GM10847 (cell line): Measurements from ENCODE around the gene BRD1.

Source experiments
- POLR2A ChIP-seq: IDR thresholded peaks from 2 replicates; pipeline ENCODE4 v1.6.1; 2011; ENCODE audit not compliant: insufficient read length; ENCODE audit errors: extremely low read depth

BRD1 gene

GRCh38 chr22:49751318-49751965 lies 76.2 kb downstream of the BRD1 start:
- no peak for TF ChIP-seq POLR2A

- no peak for TF ChIP-seq POLR2A
These were observed 77.7 kb downstream of the BRD1 start for GRCh38 chr22:49749885-49750510.

DNA sequence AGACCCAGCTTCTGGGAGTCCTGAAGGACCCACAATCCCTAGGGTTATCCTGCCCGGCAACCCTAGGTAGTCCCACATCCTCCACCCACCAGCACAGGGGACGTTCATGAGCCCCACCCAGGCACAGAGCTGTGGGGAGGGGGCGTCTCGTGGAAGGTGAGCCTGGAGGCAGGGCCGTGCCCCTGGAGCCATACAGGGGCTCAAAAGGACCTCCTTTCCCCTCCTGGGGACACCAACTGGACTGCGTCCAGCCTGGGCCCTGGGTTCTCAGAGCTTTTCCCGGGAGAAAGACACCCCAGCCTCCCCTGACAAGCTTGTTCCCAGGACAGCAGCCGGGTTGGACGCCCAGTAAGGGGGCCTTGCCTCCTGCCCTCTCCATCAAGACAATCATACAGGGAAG lies 78.4 kb downstream of the BRD1 start:
- no peak for TF ChIP-seq POLR2A

DNA sequence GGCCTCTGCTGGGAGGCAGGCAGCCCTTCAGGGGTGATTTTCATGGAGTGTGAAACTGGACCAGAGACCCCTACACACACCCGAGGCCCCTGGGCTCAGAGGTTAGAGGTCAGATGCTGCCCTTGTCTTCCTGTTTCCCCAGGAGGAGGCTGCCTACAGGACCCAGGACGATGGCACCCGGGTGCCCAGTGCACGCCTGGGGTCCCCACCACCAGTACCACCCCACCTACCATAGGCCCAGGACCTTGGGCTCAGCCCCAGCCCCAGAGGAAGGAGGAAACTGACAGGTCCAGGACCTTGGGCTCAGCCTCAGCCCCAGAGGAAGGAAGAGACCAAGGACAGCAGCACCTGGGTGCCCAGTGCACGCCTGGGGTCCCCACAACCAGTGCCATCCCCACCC lies 79.2 kb downstream of the BRD1 start:
- TF ChIP-seq POLR2A = no peak

DNA sequence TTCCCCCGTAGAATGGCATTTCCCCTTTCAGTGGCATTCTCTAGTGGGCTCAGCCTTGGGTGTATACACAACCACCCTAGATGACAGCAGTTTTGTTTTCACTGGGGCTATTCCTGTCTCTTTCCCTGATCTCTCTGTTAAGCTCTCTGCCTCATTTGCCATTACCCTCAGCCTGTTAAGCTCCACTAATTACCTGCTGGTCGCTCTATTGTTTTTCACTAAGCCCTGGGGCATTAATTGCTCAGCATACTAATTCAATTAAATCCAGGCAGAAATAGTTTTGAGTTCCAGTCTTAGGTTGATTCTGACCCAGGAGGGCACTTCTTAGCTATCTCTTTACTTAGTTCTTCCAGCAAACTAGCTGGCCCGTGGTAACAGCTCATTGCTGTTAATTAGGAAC lies 80.0 kb downstream of the BRD1 start:
- no peak for TF ChIP-seq POLR2A

DNA sequence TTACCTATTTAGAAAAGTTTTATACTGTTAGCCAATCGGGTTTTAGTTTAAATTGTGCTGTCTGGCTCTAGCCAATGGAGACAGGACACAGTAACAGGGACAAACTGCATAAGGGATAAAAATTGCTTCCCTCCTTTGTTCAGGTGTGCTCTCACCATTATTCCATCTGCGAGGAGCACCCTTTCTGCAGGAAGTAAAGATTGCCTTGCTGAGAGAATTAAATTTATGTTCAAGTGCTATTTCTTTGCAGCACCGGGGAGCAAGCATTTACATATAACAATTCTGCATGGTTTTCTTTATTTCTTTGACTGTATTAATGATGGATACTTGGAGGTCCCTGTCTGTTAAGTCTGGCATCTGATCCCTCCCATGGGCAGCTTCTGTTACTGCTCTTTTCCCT lies 80.5 kb downstream of the BRD1 start:
- no peak for TF ChIP-seq POLR2A

GRCh38 chr22:49746065-49746464 lies 81.6 kb downstream of the BRD1 start:
- no peak for TF ChIP-seq POLR2A

GRCh38 chr22:49740242-49740641 lies 87.4 kb downstream of the BRD1 start:
- TF ChIP-seq POLR2A = no peak

DNA sequence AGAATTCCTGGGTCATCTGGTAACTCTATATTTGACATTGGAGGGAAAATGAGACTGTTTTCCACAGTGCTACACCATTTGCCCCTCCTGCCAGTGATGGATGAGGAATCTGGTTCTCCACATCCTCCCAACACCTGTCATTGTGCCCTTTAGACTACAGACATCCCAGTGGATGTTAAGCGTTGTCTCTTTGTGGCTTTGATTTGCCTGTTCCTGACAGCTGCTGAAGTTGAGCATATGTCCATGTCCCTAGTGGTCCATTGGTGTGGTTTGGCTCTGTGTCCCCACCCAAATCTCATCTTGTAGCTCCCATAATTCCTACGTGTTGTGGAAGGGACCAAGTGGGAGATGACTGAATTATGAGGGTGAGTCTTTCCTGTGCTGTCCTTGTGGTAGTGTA lies 88.5 kb downstream of the BRD1 start:
- no peak for TF ChIP-seq POLR2A

DNA sequence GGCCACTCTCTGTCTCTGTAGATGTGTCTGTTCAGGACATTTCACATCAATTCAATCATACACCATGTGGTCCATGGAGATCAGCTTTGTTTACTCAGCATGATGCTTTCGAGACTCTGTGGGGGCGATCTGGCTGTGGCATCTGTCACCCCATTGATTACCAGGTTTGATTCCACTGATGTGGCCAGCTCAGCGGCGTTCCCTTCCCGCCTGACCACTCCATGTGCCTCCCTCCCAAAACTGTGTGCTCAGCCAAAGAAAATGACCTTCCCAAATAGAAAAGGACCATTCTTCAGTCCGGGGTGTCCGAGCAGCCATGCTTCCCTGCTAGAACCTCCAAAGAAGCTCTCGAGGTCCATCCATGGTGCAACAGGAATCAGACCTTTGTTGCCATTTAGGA lies 89.1 kb downstream of the BRD1 start:
- no peak for TF ChIP-seq POLR2A

DNA sequence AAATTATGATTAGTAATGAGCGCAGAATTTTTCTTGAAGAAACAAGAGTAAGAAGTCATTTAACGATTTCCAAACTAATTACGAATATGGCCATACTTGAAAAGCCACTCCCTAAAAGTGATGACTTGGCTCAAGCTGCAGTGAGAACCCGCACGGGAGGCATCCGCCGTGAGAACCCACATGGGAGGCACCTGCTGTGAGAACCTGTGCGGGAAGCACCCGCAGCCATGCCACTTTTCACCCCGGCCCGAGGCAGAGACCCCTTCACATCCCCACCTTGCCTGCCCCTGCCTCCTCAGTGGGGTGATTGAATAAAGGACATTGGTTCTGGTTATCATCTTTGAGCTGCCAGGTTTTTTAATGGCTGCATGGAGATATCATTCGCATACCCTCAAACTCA lies 89.7 kb downstream of the BRD1 start:
- no peak for TF ChIP-seq POLR2A

GRCh38 chr22:49737101-49737551 lies 90.5 kb downstream of the BRD1 start:
- TF ChIP-seq POLR2A = no peak

DNA sequence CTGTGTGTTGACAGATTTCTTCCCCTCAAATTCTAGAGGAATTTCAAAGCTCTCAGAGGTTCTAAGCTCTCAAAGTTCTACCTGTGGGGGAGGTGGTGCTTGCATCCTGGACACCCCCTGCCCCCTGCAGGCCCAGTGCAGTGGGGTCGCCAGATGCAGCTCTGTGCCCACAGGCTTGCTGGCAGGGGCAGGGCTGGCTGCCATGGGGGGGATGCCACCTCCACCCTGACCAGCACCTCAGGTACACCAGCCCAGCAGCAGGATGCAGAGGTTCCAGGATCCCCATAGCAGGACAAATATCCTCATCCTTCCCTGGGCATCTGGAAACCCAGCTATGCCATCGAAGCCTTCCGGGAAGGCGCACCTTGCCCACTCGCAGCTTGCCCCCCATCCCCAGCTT lies 91.1 kb downstream of the BRD1 start:
- TF ChIP-seq POLR2A = no peak

GRCh38 chr22:49735901-49736421 lies 91.7 kb downstream of the BRD1 start:
- no peak for TF ChIP-seq POLR2A

- no peak for TF ChIP-seq POLR2A
These were observed 92.2 kb downstream of the BRD1 start for GRCh38 chr22:49735411-49735900.

GRCh38 chr22:49734882-49735281 lies 92.8 kb downstream of the BRD1 start:
- no peak for TF ChIP-seq POLR2A

- TF ChIP-seq POLR2A = no peak
These were observed 93.3 kb downstream of the BRD1 start for GRCh38 chr22:49734390-49734789.
